GM12878 (cell line): ENCODE data around the gene EXOC3L1. TPM values are rescaled to one million over a fixed set of nuclear protein-coding genes. Genes with fewer than 3 reads are reported as not detected.

Source experiments
- ATAC-seq: fragments of 200-7000 bp; cut with Tn5 transposase; 3 replicates; pipeline ENCODE4 v1.9.1; 2020; ENCODE audit warnings: mild to moderate bottlenecking, moderate library complexity
- BruUV-seq: library from RNA; stranded (reverse); fragments of 400-500 nt; replicated peaks from 2 replicates; lab custom pipeline; 2021; lab: Mats Ljungman, UMichigan
- CTCF ChIA-PET: fragments of 300-600 bp; sonication (Branson Sonifier 250); formaldehyde crosslinking; extraction: SDS; loops from one replicate; lab custom pipeline; 2021; ENCODE audit warnings: inconsistent platforms; lab: Yijun Ruan, JAX
- POLR2A ChIA-PET: fragments of 350-600 bp; formaldehyde crosslinking; extraction: SDS; loops from one replicate; lab custom pipeline; 2021; ENCODE audit warnings: inconsistent platforms; lab: Charles Lee
- RAD21 ChIA-PET: fragments of 300-600 bp; sonication (Branson Sonifier 250); formaldehyde crosslinking; loops from one replicate; lab custom pipeline; 2023; ENCODE audit warnings: antibody characterized with exemption; ENCODE audit not compliant: unreplicated experiment; lab: Charles Lee
- SMC1A ChIA-PET: fragments of 300-600 bp; sonication (Branson Sonifier 250); formaldehyde crosslinking; loops from one replicate; lab custom pipeline; 2023; ENCODE audit not compliant: unreplicated experiment, uncharacterized antibody; lab: Charles Lee
- DNase-seq: peaks from one replicate; pipeline ENCODE4 v3.0.0-alpha.2; 2011; ENCODE audit warnings: low read depth, low spot score
- FAIRE-seq: peaks from 3 replicates; lab custom pipeline; 2011; peaks lifted over from hg19 to GRCh38; lab: Jason Lieb, UNC
- H2AFZ ChIP-seq: 2 replicates; pipeline ENCODE4 v1.6.0; 2011; ENCODE audit warnings: low read depth, low read length, control low read depth; ENCODE audit not compliant: control insufficient read depth
- H3K27ac ChIP-seq: 2 replicates; pipeline ENCODE4 v1.5.1; 2011; ENCODE audit warnings: control low read depth; ENCODE audit not compliant: control insufficient read depth, insufficient read depth
- H3K27me3 ChIP-seq, 2 experiments: replicated peaks in 1 of 2; 2 replicates each; pipeline versions ENCODE4 v1.6.0 to v1.6.1; 2011; ENCODE audit warnings: low read length in 1 of 2; ENCODE audit not compliant: control insufficient read depth in 2 of 2, insufficient read depth in 2 of 2
- H3K36me3 ChIP-seq, 2 experiments: 2 replicates each; pipeline ENCODE4 v1.5.1; 2011; ENCODE audit warnings: low read length in 1 of 2; ENCODE audit not compliant: control insufficient read depth in 2 of 2, insufficient read depth in 2 of 2
- H3K4me1 ChIP-seq: 2 replicates; pipeline ENCODE4 v1.6.1; 2011; ENCODE audit warnings: mild to moderate bottlenecking, low read length, moderate library complexity, mixed read lengths; ENCODE audit not compliant: control insufficient read depth, insufficient read depth
- H3K4me2 ChIP-seq: 2 replicates; pipeline ENCODE4 v1.6.0; 2011; ENCODE audit warnings: control low read depth; ENCODE audit not compliant: control insufficient read depth, insufficient read depth
- H3K4me3 ChIP-seq: fragments of 200-600 bp; sonication (generic); 2 replicates; pipeline ENCODE4 v1.5.1; 2016
- H3K79me2 ChIP-seq: 2 replicates; pipeline ENCODE4 v1.6.0; 2011; ENCODE audit warnings: low read length; ENCODE audit not compliant: control insufficient read depth, insufficient read depth
- H3K9ac ChIP-seq: 2 replicates; pipeline ENCODE4 v1.8.0; 2011; ENCODE audit warnings: low read length, control low read depth, mixed read lengths; ENCODE audit not compliant: control insufficient read depth, insufficient read depth
- H3K9me3 ChIP-seq: replicated peaks from 3 replicates; pipeline ENCODE4 v1.5.1; 2011; ENCODE audit warnings: mild to moderate bottlenecking, low read length; ENCODE audit not compliant: control insufficient read depth, insufficient read depth
- H4K20me1 ChIP-seq: 2 replicates; pipeline ENCODE4 v1.6.0; 2011; ENCODE audit not compliant: control insufficient read depth, insufficient read depth
- BCLAF1 ChIP-seq: fragments of 450-650 bp; IDR thresholded peaks from 2 replicates; pipeline ENCODE4 v1.6.1; 2017; ENCODE audit warnings: antibody characterized with exemption, mild to moderate bottlenecking, moderate library complexity
- PBX3 ChIP-seq: IDR thresholded peaks from 2 replicates; pipeline ENCODE4 v1.6.1; 2011; ENCODE audit warnings: mild to moderate bottlenecking, low read depth, low read length, moderate library complexity; ENCODE audit not compliant: insufficient replicate concordance
- POLR2A ChIP-seq: IDR thresholded peaks from 2 replicates; pipeline ENCODE4 v1.6.1; 2011; ENCODE audit warnings: low read depth, mild to moderate bottlenecking, low read length
- WGBS: methylation state at CpG from one replicate; pipeline ENCODE4 v1.1.6; 2016; ENCODE audit warnings: low lambda C conversion rate; ENCODE audit not compliant: insufficient replicate concordance, insufficient coverage; ENCODE audit errors: missing lambda C conversion rate; 5-methylcytosine and 5-hydroxymethylcytosine counted together
- in situ Hi-C: fragments of 300-500 bp; cut with MboI; formaldehyde crosslinking; loops from 9 replicates; pipeline ENCODE4 v1.14.3; 2018; ENCODE audit warnings: mixed read lengths
- intact Hi-C: fragments of 100-400 bp; cut with micrococcal nuclease; formaldehyde crosslinking; loops from one replicate; pipeline ENCODE4 v1.14.2; 2022; ENCODE audit not compliant: unreplicated experiment
- polyA plus RNA-seq, 11 experiments: library from polyadenylated mRNA; depleted of rRNA in 4 of 11; unstranded in 6 of 11; stranded (reverse) in 5 of 11; fragments of >200 nt; fragmentation: Nextera tagmentation in 4 of 11; fragmentation: Illumina TruSeq in 1 of 11; extraction: Ambion mirVana in 4 of 11; extraction: Trizol in 1 of 11; gene quantifications; 1 replicate in 1 of 11; 2 replicates in 10 of 11; pipeline versions ENCODE4 v1.2.1 to v1.2.3, GENCODE V29; 2011 to 2016; ENCODE audit warnings: inconsistent platforms in 2 of 11, missing spikeins in 2 of 11, low read depth in 1 of 11
- total RNA-seq, 4 experiments: library from RNA; depleted of rRNA in 3 of 4; stranded (reverse); fragments of >200 nt in 3 of 4; fragmentation: Illumina TruSeq in 1 of 4; extraction: Trizol in 1 of 4; gene quantifications; 2 replicates each; pipeline versions ENCODE4 v1.2.1 to v1.2.3, GENCODE V29; 2013 to 2021

Gene EXOC3L1
- total and polyA plus RNA-seq, 10 of the 15 experiments (the other 5 are each of a cell fraction or from before 2014, with no cell fraction given), result 0.07 to 0.42 TPM; not detected in 8

GRCh38 chr16:67177743-67178699 lies 11.9 kb downstream of the EXOC3L1 start (continued):
- no peak for TF ChIP-seq BCLAF1
- TF ChIP-seq, all 136 proteins: peak for 6

GRCh38 chr16:67176662-67177061 lies 13.3 kb downstream of the EXOC3L1 start:
- Histone ChIP-seq H3K9me3 (no peaks in the 10 kb centered on the region), H3K27me3 (no peaks in the 10 kb centered on the region), H3K36me3 (no peaks in the 10 kb centered on the region), H3K4me2 (no peak overlapping the region), H3K27ac (no peak overlapping the region), H3K9ac (no peak overlapping the region), H3K4me3 (no peak overlapping the region), H3K4me1 (peaks cover 28% of the 10 kb centered on the region), H4K20me1 (no peaks in the 10 kb centered on the region; the same call in 1 of the 2 replicates), H3K79me2 (no peaks in the 10 kb centered on the region), H2AFZ (no peak overlapping the region)
- no peak for ATAC-seq
- intact Hi-C loops, result no loop called here
- BruUV-seq, result no TSS peak
- WGBS, result 79% methylated on average over 12 of the region's 12 CpGs
- DNase-seq, result no peak
- SMC1A ChIA-PET, result interaction anchor here (1.2 to 2.1 kb wide), 2 partner anchors 13 to 159 kb away, joined by 4 to 10 read pairs; no protein-coding TSS in a partner anchor
- in situ Hi-C loops, result no loop called here
- RAD21 ChIA-PET, result no interaction called here
- POLR2A ChIA-PET, result interaction anchor here (0.5 to 10.9 kb wide), 4 partner anchors 16 to 73 kb away, joined by 3 to 137 read pairs (median 4); partner anchors contain the start of genes FBXL8, HSF4 and TRADD
- TF ChIP-seq PBX3 (no peak), POLR2A (0 out of 2 replicates have a peak, but pooled peaks have one; percentile 21)
- CTCF ChIA-PET, result interaction anchor here (1.6 to 5.3 kb wide), 3 partner anchors 9 to 159 kb away, joined by 7 to 36 read pairs (median 14); partner anchors contain the start of genes FBXL8 and TRADD
- FAIRE-seq, result no peak
